Lung microvascular endothelial cell (primary cell): Measurements from ENCODE around the gene PMPCA. TPM values are rescaled to one million over a fixed set of nuclear protein-coding genes. Genes with fewer than 3 reads are reported as not detected.

Source experiments
- DNase-seq, 2 donors: peaks; one replicate each; pipeline versions ENCODE4 v3.0.0 to v3.0.0-alpha.2; 2010; ENCODE audit warnings: low read depth in 2 of 2
- total RNA-seq: library from RNA; depleted of rRNA; stranded (reverse); fragments of >200 nt; gene quantifications from 2 replicates; pipeline ENCODE4 v1.2.1, GENCODE V29; 2014

PMPCA gene, protein sequence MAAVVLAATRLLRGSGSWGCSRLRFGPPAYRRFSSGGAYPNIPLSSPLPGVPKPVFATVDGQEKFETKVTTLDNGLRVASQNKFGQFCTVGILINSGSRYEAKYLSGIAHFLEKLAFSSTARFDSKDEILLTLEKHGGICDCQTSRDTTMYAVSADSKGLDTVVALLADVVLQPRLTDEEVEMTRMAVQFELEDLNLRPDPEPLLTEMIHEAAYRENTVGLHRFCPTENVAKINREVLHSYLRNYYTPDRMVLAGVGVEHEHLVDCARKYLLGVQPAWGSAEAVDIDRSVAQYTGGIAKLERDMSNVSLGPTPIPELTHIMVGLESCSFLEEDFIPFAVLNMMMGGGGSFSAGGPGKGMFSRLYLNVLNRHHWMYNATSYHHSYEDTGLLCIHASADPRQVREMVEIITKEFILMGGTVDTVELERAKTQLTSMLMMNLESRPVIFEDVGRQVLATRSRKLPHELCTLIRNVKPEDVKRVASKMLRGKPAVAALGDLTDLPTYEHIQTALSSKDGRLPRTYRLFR
- 30.3 and 30.4 TPM in 2 replicates for total RNA-seq

DNA sequence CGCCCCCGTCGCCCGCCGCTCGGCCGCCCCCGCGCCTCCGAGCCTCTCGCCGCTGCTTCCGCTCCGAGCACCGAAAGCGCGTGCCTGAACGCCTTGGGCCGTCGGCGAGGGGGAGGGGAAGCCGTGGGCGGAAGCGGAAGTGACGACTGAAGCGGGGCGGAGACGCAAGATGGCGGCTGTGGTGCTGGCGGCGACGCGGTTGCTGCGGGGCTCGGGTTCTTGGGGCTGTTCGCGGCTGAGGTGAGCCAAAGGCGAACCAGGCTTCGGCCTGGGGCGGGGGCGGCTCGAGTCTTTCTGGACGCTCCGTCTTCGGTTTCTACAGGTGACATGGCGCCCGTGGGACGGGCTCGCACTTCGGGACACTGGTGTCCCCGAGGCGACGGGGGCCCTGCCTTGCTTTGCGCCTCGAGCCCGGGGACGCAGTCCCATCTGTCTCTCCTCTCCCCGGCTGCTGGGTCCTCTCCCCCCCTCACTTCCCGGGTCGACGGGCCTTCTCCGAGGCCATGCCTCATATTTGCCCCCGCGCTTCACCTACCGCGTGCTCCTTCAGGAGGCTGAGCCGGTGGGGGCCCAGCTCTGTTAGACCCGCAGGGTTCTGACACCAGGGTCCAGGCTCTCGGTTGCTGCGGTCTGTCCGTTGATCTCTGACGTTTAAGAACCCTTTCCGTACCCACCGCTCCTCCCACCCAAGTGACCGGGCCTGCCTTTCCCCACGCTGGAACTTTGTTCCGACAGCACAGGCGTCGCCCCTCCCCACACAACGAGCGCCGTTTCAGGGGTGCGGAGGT, at the start of gene PMPCA, which contains the start of gene ENTR1:
Gene PMPCA (plus strand): TSS at position 159 of the 788 bp plus-strand sequence. CDS start 11 bp downstream, at position 170.
Gene ENTR1 (minus strand): TSS at position 115 of the 788 bp plus-strand sequence. CDS start 217 bp downstream, outside the sequence.
- DNase-seq: peak; percentile 91 to 93

DNA sequence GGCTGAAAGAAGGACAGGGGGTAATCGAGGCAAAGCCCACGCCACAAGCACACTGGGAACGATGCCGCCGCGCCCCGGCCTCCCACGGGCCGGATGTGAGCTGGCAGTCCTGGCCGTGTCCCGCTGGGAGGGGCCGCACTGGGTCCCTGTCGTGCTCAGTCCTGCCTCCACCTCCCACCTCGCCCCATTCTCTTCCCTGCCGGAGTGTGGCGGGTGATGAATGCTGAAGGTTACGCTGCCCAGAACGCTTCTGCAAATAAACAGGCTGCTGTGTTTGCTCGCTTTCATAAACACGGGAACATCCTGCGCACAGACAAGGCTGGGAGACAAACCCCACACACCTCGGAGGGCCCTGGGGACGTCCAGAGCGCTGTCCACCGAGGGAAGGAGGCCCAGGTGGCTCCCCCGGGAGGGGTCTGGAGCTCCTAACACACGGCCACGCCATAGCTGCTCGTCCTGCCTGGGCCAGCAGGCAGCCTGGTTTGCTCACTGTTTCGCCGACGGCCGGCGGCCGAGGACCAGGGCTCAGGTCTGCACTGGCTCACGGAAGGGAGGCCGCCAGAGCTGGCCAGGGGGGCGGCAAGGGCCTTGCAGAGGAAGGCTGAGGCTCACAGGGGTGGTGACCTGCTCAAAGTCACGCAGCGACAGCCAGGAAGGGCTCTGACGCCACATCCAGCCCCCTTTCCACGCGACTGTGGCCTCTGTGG, 49.3 kb upstream of the PMPCA start:
- DNase-seq: peak in 1 of 2 donors; percentile 35

DNA sequence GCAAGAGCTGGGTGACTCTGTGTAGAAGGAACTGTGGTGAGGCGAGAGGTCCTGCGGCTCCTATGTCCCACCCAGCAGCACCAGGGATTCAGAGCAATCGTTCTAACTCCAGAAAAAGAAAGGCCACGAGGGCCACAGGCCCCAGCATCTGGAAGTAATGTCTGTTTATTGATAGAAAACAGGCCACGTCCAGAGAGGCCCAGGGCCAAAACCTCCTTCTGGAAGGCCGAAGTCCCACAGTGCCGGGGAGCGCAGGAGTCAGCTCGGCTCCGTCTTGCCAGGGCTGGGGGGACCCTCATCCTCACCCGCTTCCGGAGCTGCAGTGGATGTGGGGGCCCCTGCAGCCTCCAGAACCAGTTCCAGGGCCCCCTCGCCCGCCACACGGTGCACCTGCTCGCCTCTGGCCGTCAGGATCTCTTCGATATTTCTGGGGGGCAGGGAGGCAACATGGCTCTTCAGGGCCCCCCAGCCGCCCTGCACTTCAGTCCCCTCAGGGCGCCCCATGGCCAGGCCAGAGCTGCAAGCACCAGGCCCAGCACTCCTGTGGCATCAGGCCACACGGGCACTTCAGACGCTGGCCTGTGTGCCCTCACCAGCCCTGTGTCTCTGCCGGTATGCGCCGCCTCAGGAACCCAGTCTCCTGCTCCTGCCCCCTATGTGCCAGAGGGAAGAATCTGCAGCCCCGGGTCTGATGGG, 48.6 kb upstream of the PMPCA start:
- no peak for DNase-seq

DNA sequence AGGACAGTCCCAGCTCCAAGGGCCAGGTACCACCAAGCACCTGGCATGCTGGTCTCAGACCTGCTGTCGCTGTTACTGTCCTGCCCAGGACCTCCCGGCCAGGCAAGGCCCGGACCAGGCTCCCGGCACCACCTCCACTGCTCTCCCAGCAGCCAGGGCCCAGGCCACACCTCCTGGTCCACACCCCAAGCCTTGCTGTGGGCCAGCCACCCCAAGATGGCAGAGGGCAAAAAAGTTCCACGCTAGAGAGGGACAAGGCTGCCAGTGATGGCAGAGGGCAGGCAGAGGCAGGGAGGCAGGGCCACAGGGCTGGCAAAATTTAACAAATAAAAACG, 48.0 kb upstream of the PMPCA start:
- no peak for DNase-seq

DNA sequence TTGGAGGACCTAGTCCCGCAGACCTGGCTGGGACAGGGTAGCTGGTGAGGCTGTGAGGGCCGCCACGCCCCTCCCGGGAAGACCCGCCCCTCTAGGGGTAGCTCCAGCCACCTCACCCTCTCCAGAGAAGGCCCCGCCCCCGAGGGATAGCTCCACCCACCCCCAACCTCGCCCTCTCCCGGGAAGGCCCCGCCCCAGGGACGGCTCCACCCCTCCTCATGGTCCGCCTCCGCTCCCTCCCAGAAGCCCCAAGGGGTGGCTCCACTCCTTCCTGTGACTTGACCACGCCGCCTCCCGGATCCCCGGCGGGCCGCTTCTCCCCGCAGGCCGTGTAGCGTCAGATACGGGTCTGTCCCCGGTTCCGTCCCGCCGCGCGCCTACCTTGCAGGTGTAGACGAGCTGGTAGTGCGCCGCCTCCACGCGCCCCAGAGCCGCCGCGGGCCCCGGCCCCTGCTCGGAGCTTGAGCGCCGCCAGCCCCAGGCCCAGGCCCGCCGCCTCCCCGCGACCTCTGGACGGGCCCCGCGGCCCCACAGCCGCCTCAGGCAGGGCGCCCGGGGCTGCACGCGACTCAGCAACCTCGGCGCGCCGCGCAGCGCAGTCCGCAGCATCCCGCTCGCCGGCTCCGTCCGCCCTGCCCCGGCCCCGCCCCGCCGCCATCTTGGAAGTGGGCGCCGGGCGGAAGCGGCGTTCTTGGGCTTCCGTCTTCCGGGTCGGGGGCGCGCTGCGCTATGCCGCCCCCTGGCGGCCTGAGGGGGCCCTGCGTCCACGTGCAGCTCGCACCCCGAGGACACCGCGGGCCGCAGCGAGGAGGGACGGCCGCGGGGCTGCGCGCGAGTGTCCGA, 47.1 kb upstream of the PMPCA start, which contains the start of gene DNLZ:
Gene DNLZ (minus strand): TSS at position 639 of the 843 bp plus-strand sequence. CDS start 30 bp downstream, at position 609.
- DNase-seq: peak; percentile 95 to 96

DNA sequence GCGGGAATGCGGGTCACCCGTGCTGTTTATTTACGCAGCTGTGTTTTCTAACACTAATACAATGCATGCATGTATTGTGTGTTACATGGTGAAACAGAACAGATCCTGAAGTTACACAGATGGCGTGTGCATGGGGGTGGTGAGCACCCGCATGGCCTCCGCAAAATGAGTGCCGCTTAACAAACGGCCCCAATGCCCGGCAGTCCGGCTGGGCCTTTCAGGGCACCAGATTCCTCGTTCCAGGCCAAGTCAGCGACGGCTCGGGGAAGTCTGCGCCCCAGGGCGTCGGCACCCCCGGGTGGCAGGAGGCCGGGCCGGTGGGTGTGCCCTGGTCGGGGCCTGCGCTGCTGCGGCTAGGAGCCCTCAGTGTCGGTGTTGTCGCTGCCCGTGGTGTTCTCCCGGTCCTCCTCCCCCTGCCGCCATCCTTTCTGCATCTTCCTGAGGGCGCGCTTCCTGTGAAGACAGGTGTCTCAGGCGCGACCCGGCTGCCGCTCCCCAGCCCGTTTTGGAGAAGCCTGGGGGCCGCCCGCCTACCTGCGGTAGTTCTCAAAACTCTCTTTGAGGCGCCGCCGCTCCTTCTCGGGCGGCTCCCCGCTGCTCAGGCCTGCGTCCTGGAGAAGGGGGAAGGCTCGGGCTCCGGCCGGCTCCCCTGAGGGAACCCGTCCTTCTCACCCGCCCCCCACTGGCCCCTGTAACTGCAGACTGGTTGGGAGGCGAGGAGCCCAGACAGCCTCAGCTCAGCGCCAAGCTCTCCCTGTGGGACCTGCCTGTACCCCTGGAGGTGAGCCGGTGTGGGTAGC, 46.3 kb upstream of the PMPCA start:
- DNase-seq: no peak

DNA sequence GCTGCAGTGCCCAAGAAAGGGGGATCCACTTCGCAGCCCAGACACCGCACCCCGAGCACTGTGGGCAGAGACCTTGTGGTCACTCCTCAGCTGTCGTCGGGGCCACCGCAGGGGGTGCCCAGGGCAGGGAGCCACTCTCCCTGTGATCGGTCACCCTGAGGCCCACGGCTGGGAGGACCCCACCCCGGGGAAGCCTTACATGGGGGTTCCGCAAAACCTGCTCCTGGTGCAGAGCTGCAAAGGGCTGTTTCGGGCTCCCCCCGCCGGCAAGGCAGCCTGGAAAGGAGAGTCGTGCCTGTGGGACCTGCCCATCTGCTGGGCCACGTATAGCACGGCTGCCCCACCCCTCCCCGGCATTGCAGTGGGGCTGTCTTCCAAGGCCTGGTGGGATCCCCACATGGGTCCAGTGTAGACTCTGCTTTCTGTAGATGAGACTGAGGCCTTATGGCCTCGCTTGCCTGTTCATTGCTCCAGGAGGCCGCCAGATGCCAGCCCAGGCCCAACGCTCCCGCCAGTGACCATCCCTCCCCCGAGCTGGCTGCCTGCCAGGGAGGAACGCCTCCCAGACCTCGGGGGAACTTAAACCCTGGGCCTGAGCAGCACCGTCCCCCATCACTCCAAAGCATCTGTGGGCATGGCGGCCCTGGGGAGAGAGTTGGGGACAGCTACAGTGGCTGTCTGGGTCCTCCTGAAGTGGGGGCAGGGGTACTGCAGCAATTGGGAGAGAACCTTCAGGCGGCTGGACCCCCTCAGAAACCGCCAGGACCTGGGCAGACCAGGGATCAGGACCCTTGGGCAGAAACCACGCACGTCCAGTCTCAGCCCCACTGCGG, 45.3 kb upstream of the PMPCA start:
- no peak for DNase-seq

DNA sequence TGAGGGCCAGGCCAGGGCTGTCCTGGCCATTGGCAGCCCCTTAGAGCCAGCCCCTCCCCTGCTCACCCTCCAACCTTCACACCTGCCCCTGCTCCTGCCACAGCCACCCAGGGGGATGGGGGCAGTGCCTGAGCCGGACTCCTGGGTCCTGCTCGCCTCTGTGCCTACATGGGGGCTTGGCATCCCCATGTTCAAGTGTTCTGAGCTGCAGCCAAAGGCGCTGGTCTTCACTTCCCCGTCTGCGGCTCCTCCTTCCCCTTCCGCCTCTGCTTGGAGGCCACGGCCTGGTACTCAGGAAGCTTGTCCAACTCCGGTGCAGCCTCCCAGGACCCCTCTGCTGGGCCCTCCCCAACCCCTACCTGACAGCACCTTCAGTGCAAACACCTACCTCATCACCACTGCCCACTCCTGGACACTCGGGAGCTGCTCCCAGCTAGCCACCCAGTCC, 44.7 kb upstream of the PMPCA start:
- no peak for DNase-seq

DNA sequence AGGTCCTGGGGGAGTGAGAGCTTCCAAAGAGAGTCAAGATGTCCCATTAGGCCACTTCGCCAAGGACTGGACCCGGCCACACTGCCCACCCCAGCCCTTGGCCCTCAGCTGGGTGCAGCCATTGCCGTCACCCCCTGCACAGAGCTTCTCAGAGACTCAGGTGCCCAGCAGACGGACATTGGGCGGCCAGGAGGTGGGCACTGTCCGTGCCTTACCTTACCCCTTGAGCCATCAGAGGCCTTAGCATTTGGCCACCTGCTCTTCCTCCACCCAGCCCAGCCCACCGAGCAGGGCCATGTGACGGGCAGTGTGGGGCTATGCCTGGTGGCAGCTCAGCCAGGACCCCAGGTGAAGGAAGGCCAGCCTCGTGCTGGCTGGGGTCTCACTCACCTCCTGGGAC, 43.6 kb upstream of the PMPCA start:
- no peak for DNase-seq

DNA sequence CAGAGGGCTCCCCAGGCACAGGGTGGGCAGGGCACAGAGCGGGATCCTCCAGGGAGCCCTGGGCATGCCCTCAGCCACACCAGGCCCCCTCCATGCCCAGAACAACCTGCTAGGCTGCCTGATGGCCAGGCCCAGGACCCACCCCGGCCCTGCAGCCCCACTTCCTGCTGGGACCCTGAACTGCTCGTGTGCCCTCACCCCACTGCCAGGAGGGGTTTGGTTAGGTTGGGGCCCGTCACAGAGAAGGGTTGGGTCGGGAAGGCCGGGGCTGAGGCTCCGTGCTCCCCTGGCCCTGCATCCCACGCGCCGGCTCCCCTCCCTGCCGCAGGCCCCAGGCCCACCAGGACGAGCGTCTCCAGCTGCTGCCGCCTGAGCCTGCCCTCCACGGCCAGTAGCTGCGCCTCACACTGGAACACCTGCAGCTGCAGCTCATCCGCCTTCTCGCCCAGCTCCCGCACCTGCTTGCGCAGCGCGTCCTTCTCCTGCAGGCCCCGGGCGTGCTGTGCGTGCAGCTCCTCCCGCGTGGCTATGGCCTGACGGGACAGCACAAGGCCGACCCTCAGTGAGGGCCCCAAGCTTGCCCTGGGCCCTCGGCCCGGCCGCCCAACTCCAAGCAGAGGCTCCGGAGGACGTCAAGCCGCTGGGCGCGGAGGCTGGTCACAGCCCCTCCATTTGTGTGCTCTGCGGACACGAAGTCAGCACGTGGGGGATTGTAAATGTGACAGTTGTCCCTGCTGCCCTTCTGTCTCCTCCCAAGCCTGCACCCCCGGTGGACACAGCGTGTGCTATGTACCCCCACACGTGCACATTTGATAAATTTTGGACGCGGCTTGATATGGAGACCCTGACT, 42.9 kb upstream of the PMPCA start:
- DNase-seq: no peak

DNA sequence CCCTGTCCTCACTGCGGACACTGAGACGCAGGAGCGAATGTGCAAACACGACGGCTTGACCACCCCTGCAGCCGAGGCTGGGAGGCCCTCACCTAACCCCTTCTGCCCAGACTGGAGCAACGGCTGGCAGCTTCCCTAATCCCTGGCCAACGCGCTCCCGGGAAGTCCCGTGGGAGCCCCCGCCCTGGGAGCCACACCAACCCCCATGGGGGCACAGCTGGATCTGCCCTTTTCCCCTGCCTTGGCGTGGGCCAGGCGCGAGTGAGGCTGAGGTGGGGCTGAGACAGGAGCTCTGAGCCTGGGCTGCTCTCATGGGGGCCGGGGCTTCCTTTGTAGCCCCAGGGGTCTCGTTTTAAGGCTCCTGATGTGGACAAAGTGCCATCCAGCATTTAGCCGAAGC, 42.3 kb upstream of the PMPCA start:
- no peak for DNase-seq

DNA sequence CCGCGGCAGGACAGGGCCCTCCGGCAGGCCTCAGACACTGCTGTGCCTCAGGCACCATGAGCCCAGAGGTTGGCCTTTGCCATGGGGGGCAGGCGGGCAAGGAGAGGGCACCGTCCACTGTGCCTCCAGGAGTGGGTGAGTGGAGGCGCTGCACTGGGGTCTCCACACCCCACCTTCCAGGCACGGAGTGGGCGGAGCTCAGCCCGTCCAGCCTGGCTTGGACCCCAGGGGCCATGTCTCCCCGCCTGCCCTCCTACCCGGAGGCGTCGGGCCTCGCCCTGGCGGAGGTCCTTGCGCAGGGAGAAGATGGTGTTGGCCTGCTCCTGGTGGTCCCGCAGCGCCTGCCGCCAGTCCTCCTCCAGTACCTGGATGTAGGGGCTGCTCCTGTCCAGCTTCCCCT, 40.4 kb upstream of the PMPCA start:
- no peak for DNase-seq

DNA sequence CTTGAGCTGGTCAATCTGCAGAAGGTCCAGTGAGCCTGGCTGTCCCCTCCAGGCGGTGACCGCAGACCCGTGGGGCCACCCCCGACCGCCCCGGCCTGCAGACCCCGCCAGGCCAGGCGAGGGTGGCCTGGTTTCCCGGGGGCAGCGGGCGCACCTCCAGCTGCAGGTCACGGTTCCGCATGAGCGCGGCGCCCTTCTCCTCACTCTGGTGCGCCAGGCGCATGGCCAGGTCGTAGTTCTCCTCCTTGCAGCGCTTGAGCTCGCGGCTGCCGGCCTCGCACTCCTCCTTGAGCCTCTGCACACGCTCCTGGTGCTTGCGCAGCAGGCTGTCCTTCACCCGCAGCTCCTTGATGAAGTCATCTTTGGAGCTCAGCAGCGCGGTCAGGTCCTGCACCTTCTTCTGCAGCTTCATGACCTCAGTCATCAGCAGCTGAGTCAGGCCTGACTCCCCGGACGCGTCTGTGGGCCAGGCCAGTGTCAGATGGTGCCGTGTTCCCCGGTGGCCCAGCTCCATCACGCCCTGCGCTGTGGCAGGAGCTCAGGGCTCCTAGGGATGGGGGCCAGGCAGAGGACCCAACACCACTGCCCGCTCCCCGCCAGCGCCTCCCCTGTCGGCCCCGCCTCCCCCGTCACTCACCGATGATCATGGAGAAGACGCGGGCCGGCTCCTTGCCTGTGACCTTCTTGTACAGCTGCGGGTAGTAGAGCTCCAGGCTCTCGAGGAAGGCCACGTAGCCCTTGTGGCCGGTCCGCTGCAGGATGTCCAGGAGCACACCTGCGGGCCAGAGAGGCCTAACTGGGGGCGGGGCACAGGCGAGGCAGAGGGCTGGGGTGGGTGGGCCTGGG, 39.5 kb upstream of the PMPCA start:
- DNase-seq: no peak

DNA sequence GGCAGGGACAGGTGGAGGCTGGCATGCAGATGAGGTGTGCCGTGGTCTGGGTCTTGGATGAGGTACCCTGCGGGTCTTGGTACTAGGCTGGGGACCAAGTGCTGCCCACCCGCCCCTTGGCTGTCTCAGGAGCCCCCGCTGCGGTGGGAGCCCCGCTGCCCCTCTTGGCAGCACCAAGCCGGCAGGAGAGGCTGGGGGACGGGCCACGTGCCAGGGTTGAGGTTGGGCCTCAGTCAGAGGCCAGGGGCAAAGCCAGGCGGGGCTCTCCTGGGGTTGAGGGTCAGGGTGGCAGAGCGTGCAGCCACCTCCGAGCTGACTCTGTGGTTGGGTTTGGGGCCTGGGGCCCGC, 39.0 kb upstream of the PMPCA start:
- no peak for DNase-seq

DNA sequence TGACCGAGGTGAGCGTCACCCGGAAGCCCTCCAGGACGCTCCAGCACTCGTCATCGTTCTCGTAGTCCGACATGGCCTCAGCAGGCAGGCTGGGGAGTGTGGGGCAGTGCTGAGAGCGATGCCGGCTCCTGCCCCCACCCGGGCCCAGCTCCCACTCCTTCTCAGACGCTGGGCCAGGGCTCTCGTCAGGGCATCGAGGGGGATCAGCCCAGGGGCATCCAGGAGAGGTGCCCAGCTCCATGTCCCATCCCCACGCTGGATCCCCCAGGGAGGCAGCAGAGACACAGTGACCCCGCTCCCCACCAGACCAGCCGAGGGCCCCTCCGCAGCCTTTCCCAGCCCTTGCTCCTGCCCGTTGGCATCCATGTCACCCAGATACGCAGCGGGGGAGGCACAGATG, 38.5 kb upstream of the PMPCA start:
- no peak for DNase-seq

DNA sequence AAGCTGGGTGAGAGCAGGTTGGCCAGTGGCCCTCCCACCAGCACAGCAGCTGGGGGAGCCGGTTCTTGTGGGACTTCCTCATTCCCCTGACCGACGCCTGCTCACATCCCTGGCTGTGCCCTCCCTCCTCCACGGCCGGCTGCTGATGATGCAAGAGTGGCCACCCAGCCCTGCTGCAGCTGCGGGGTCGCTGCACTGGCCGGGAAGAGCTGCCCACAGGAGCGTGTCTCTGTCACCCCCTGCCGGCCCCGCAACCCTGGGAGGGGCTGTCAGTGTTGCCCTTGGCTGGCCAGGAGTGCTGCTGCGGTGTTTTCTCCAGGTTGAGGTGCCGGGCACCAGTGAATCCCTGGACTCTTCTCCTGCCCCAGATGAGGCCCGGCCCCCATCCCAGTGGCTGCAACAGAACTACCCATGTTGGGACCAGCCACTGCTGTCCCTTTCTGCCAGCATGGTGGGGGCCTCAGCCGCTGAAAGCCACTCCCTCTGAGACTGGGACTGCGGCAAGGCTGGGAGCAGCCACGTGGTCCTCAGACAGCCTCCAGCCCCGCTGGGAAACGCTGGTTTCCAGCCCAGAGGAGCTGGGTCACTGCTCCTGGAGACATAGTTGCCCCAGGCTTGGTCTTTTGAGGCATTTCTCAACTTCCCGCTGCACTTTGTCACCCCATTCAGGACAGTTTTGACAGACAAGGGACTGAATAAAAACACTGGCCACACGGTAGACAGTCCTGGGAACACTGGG, 37.7 kb upstream of the PMPCA start:
- DNase-seq: peak; percentile 38 to 48
